ENCODE data around the gene IFT20. TPM values are rescaled to one million over a fixed set of nuclear protein-coding genes. Genes with fewer than 3 reads are reported as not detected.

Gene IFT20
- total RNA-seq, 4 donors from 2014 or later = 3.7 to 15.9 (median 4.9) TPM

DNA sequence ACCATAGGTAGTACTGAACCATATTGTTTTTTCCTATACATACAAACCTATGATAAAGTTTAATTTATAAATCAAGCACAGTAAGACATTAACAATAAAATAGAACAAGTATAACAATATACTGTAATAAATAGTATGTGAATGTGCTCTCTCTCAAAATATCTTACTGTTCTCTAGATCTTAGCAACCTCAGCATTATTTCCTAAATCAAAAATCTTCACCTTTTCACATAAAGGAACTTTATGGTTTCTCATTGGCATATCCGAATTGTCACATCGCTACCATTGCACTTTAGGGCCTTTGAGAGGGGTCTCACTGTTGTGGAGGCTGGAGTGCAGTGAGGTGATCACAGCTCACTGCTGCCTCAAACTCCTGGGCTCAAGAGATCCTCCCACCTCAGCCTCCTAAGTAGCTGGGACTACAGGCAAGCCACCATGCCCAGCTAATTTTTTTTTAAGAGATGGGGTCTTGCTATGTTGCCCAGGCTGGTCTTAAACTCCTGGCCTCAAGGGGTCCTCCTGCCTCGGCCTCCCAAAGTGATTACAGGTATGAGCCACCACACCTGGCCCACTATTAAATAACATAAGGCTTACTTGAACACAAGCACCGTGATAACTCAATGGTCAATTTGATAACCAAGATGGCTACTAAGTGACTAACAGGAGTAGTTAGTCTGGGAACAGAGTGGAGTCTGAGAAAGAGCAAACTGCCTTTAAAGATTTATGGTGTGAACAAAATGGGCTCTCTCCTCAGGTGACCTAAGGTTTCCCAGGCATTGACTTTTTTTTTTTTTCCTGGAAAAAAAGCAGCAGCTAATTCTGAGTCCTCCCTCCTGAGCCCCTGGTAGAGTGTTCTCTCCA is 19.2 kb downstream of the IFT20 start:
- TF ChIP-seq POLR2A (IDR thresholded peaks at IDR 0.05) = no peak
- TF ChIP-seq, protein P1, sequence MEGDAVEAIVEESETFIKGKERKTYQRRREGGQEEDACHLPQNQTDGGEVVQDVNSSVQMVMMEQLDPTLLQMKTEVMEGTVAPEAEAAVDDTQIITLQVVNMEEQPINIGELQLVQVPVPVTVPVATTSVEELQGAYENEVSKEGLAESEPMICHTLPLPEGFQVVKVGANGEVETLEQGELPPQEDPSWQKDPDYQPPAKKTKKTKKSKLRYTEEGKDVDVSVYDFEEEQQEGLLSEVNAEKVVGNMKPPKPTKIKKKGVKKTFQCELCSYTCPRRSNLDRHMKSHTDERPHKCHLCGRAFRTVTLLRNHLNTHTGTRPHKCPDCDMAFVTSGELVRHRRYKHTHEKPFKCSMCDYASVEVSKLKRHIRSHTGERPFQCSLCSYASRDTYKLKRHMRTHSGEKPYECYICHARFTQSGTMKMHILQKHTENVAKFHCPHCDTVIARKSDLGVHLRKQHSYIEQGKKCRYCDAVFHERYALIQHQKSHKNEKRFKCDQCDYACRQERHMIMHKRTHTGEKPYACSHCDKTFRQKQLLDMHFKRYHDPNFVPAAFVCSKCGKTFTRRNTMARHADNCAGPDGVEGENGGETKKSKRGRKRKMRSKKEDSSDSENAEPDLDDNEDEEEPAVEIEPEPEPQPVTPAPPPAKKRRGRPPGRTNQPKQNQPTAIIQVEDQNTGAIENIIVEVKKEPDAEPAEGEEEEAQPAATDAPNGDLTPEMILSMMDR (IDR thresholded peaks at IDR 0.05 in 4 of 5, conservative IDR thresholded peaks at IDR 0.05 in 1 of 5) = no peak
- in situ Hi-C loops (cut with MboI; ENCODE audit: low sequenced_read_pairs in 4 of 4) = no loop called here
- no peak for ATAC-seq

DNA sequence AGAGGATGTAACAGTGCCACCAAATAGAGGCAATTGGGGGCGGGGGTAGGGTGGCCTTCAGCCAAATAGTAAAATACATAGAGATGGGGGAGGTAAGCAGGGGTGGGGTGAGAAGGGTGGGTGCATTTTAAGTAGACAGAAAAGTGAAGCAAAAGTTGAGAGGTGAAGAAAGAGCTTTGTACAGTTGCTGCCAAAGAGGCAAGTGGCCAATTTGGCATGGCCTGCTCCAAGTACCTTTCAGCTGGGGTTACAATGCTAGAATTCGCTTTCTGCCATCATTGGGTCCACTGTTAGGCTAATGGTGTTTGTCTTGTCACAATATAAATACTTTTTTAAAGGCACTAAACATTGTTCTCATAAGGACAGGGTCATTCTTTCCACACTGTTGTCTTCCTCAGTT is 21.4 kb downstream of the IFT20 start:
- intact Hi-C loops (cut with DNase I; ENCODE audit: low total_unique reads) = no loop called here
- Histone ChIP-seq H3K27me3 (no peaks in the 10 kb centered on the region), H3K4me3 (no peak overlapping the region), H3K27ac (no peak overlapping the region), H3K9me3 (no peaks in the 10 kb centered on the region), H3K36me3 (no peaks in the 10 kb centered on the region), H3K4me1 (peaks cover 6 to 8% of the 10 kb centered on the region in 2 donors)
- no peak for TF ChIP-seq POLR2A (IDR thresholded peaks at IDR 0.05)
- TF ChIP-seq, protein P1 (IDR thresholded peaks at IDR 0.05 in 4 of 5, conservative IDR thresholded peaks at IDR 0.05 in 1 of 5) = no peak
- in situ Hi-C loops (cut with MboI; ENCODE audit: low sequenced_read_pairs in 4 of 4) = no loop called here
- no peak for DNase-seq
- no peak for ATAC-seq

More for the DNA sequence above, 19.2 kb downstream of the IFT20 start:
- peaks cover 16 to 19% of the 10 kb centered on the region in 2 donors for H3K4me1 ChIP-seq
- intact Hi-C loops (cut with DNase I; ENCODE audit: low total_unique reads) = no loop called here
- no peaks in the 10 kb centered on the region for H3K9me3 ChIP-seq
- no peaks in the 10 kb centered on the region for H3K27me3 ChIP-seq
- no peak for DNase-seq
- H3K36me3 ChIP-seq = no peaks in the 10 kb centered on the region
- H3K27ac ChIP-seq = no peak overlapping the region
- H3K4me3 ChIP-seq = no peak overlapping the region

DNA sequence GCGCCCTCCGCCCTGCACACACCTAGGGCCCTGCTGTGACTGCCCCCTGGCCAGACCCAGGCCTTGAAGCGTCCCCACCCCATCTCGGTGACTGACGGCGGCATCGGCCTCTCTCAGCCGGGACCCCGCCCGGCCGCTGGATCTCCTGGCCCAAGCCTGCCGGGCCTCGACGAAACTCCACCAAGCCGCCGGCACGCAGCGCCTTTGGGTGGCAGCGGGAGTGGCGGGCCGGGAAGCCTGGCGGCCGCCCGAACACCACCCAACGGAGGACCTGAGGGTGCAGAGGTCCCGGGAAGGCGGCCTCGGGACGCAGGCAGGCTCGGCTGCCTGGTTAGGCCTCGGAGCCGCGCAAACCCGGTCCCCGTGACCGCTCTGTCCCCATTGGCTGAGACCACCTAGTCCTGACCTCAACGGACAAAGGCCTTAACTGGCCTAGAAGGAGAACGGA is 28.3 kb downstream of the IFT20 start:
- Histone ChIP-seq H3K4me1 (no peaks in the 10 kb centered on the region), H3K4me3 (no peak overlapping the region), H3K36me3 (no peaks in the 10 kb centered on the region), H3K9me3 (no peaks in the 10 kb centered on the region), H3K27me3 (peaks cover 12 to 22% (median 15%) of the 10 kb centered on the region in 3 donors), H3K27ac (no peak overlapping the region)
- in situ Hi-C loops (cut with MboI; ENCODE audit: low sequenced_read_pairs in 4 of 4) (no loop called here), intact Hi-C loops (cut with DNase I; ENCODE audit: low total_unique reads) (no loop called here)
- no peak for ATAC-seq
- no peak for DNase-seq
- no peak for TF ChIP-seq POLR2A (IDR thresholded peaks at IDR 0.05)
- TF ChIP-seq, protein P1 (IDR thresholded peaks at IDR 0.05 in 4 of 5, conservative IDR thresholded peaks at IDR 0.05 in 1 of 5) = no peak

DNA sequence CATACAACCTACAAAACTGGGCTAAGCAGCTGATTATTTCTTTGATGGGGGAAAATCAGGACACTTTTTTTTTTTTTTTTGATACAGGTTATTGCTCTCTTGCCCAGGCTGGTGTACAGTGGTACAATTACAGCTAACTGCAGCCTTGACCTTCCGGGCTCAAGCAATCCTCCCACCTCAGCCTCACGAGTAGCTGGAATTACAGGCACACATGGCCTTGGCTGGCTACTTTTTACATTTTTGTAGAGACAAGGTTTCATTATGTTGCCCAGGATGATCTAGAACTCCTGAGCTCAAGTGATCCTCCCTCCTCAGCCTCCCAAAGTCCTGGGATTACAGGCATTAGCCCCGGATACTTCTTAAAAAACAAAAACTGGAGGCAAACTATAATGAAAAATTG is 36.8 kb downstream of the IFT20 start:
- intact Hi-C loops (cut with DNase I; ENCODE audit: low total_unique reads) = no loop called here
- TF ChIP-seq, protein P1 (IDR thresholded peaks at IDR 0.05 in 4 of 5, conservative IDR thresholded peaks at IDR 0.05 in 1 of 5) = no peak
- TF ChIP-seq POLR2A (IDR thresholded peaks at IDR 0.05) = no peak
- Histone ChIP-seq H3K4me3 (no peak overlapping the region), H3K4me1 (no peaks in the 10 kb centered on the region), H3K36me3 (no peaks in the 10 kb centered on the region), H3K27ac (no peak overlapping the region), H3K9me3 (no peaks in the 10 kb centered on the region), H3K27me3 (no peaks in the 10 kb centered on the region)
- no peak for ATAC-seq
- in situ Hi-C loops (cut with MboI; ENCODE audit: low sequenced_read_pairs in 4 of 4) = no loop called here
- DNase-seq = no peak

Measured in gastrocnemius medialis (tissue), 4 donors.